Heart left ventricle (tissue), 16 donors: Measurements from ENCODE around the gene CKM. TPM values are rescaled to one million over a fixed set of nuclear protein-coding genes. Genes with fewer than 3 reads are reported as not detected.
A peak's percentile ranks its signal among the peaks of the same experiment; 100 is the strongest.

Source experiments
- ATAC-seq, 4 donors: fragments of 200-7000 bp; cut with Tn5 transposase; one replicate each; pipeline ENCODE4 v1.9.1; 2020 to 2022; ENCODE audit warnings: moderate library complexity in 4 of 4, mild to moderate bottlenecking in 3 of 4, moderate number of reproducible peaks in 1 of 4
- DNase-seq, 5 donors: peaks; one replicate each; pipeline ENCODE4 v3.0.0-alpha.2; 2020
- H3K27ac ChIP-seq, 12 donors: fragments of 200-600 bp; sonication (generic) in 4 of 12; one replicate each; pipeline versions ENCODE4 v1.5.0 to v1.8.0; 2016 to 2022; ENCODE audit warnings: mild to moderate bottlenecking in 2 of 12
- H3K27me3 ChIP-seq, 9 donors: fragments of 200-600 bp; sonication (generic) in 2 of 9; one replicate each; pipeline versions ENCODE4 v1.5.1 to v1.8.0; 2016 to 2022; ENCODE audit warnings: mild to moderate bottlenecking in 3 of 9
- H3K36me3 ChIP-seq, 9 donors: fragments of 200-600 bp; sonication (generic) in 2 of 9; one replicate each; pipeline versions ENCODE4 v1.5.0 to v1.8.0; 2018 to 2022; ENCODE audit warnings: mild to moderate bottlenecking in 2 of 9
- H3K4me1 ChIP-seq, 12 donors: fragments of 200-600 bp; sonication (generic) in 4 of 12; one replicate each; pipeline versions ENCODE4 v1.5.0 to v1.8.0; 2016 to 2022; ENCODE audit warnings: mild to moderate bottlenecking in 3 of 12
- H3K4me3 ChIP-seq, 12 donors: fragments of 200-600 bp; sonication (generic) in 4 of 12; one replicate each; pipeline versions ENCODE4 v1.5.0 to v1.8.0; 2017 to 2022; ENCODE audit warnings: mild to moderate bottlenecking in 9 of 12, moderate library complexity in 4 of 12
- H3K9me3 ChIP-seq, 12 donors: fragments of 200-600 bp; sonication (generic) in 4 of 12; one replicate each; pipeline versions ENCODE4 v1.5.0 to v1.8.0; 2016 to 2022; ENCODE audit warnings: mild to moderate bottlenecking in 1 of 12
- POLR2A ChIP-seq, 2 donors: fragments of 450-650 bp; IDR thresholded peaks; one replicate each; pipeline ENCODE4 v1.6.1; 2017; ENCODE audit warnings: antibody characterized with exemption in 2 of 2, mild to moderate bottlenecking in 2 of 2, moderate library complexity in 2 of 2
- whole genome bisulfite sequencing, 4 donors: extraction: QIAGEN DNeasy Blood & Tissue Kit in 2 of 4; methylation state at CpG; one replicate each; pipeline versions ENCODE4 v1.1.5 to v1.1.7; 2013 to 2018; 5-methylcytosine and 5-hydroxymethylcytosine counted together
- intact Hi-C, 10 donors: fragments of 100-400 bp; cut with DNase I; formaldehyde crosslinking; loops; one replicate each; pipeline versions ENCODE4 v1.11.1 to v1.14.2; 2022
- polyA plus RNA-seq, 2 donors: library from polyadenylated mRNA; stranded (reverse); fragments of 200-250 nt; gene quantifications; one replicate each; pipeline ENCODE4 v1.2.3, GENCODE V29; 2013
- total RNA-seq, 9 donors: library from RNA; depleted of rRNA in 2 of 9; stranded (reverse); fragments of >200 nt in 2 of 9; fragmentation: NEBNext Ultra II Directional in 3 of 9; extraction: Animal tissue kit (Norgen Biotek cat#: 25700) in 3 of 9; gene quantifications; one replicate each; pipeline versions ENCODE4 v1.1.0 to v1.2.4, GENCODE V29; 2016 to 2023
- TF ChIP-seq, protein P1 (sequence below), 12 donors: fragments of 200-600 bp; sonication (generic) in 4 of 12; IDR thresholded peaks; one replicate each; pipeline versions ENCODE4 v1.5.0 to v1.8.0; 2018 to 2022; ENCODE audit warnings: antibody characterized with exemption in 12 of 12, mild to moderate bottlenecking in 5 of 12
- donor health status: ischemic (EF 13 %, LVEDD 7.1; RV severe dilation, severe dysfunction).
- donor health status: healthy with polysubstance abuse.
- donor health status: DM: no; HTN: yes; CAD: no.
- donor health status: DM: no; HTN: no; CAD: no.
- donor health status: ischemic (EF 25% LVEDD 6.9; RV normal size, moderate dysfunction).
- donor health status: ischemic (EF 25% LVEDD 5.7; RV mildly dilated, moderate dysfunction).
- donor health status: healthy.
- donor health status: DM: yes; HTN: yes; CAD: no.
- donor health status: ischemic (EF 35%, LVEDD 5.7; RV mildly dilated, moderate dysfunction).
- donor health status: nonischemic (EF 11% LVEDD 7.7; RV severe dilation, severe dysfunction).
- donor health status: DM: yes; HTN: yes; CAD: no.
- donor health status: PGD.
- donor health status: ischemic (EF 29% LVEDD 5.4; RV normal size, mild dysfunction).
- donor health status: nonischemic (EF 23%, LVEDD 6.1; RV moderate dilation, normal function).

The CKM gene
- total and polyA plus RNA-seq, 11 donors: 1,885 to 11,128 (median 3,786) TPM

DNA sequence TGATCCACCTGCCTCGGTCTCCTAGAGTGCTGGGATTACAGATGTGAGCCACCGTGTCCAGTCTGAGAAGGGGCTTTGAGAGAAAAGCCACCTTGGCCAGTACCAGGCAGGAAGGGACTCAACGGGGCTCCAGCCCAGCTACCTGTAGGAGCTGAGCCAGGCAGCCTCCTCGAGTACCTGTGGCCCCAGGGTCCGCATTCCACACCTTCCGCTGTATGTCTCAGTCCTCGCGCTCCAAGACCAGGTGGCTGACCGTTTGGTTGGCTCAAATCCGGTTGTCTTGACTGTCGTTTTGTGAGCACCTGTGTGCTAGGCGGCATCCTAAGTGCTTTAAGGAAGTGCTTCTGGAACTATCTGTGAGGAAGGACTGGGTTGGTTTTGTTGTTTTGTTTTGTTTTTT, 55.4 kb downstream of the CKM start:
- H3K36me3 ChIP-seq: peaks cover 0 to 67% (median 48%) of the 10 kb centered on the region in 9 donors
- no peak for DNase-seq
- no peak overlapping the region for H3K27ac ChIP-seq
- H3K9me3 ChIP-seq: no peaks in the 10 kb centered on the region
- no peaks in the 10 kb centered on the region for H3K4me1 ChIP-seq
- intact Hi-C loops: no loop called here
- H3K27me3 ChIP-seq: no peaks in the 10 kb centered on the region
- 91 to 95% (median 94%) methylated on average over 10 to 12 of the region's 12 CpGs for WGBS, 4 donors
- H3K4me3 ChIP-seq: no peak overlapping the region
- ATAC-seq: no peak
- no peak for TF ChIP-seq POLR2A (IDR thresholded peaks at IDR 0.05)
- TF ChIP-seq, protein P1, sequence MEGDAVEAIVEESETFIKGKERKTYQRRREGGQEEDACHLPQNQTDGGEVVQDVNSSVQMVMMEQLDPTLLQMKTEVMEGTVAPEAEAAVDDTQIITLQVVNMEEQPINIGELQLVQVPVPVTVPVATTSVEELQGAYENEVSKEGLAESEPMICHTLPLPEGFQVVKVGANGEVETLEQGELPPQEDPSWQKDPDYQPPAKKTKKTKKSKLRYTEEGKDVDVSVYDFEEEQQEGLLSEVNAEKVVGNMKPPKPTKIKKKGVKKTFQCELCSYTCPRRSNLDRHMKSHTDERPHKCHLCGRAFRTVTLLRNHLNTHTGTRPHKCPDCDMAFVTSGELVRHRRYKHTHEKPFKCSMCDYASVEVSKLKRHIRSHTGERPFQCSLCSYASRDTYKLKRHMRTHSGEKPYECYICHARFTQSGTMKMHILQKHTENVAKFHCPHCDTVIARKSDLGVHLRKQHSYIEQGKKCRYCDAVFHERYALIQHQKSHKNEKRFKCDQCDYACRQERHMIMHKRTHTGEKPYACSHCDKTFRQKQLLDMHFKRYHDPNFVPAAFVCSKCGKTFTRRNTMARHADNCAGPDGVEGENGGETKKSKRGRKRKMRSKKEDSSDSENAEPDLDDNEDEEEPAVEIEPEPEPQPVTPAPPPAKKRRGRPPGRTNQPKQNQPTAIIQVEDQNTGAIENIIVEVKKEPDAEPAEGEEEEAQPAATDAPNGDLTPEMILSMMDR (IDR thresholded peaks at IDR 0.05): no peak

DNA sequence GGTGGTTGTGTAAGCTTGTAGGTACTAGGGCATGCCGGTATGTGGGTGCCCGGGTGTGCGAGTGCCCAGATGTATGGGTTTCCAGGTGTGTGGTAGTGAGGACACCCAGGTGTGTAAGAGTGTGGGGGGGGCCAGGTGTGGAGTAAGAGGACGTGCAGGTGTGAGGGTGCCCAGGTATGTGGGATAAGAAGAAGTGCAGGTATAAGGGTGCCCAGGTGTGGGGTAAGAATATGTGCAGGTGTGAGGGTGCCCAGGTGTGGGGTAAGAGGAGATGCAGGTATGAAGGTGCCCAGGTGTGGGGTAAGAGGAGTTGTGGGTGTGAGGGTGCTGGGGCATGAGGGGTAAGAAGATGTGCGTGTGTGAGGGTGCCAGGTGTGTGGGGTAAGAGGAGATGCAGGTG, 57.3 kb downstream of the CKM start:
- no peak for TF ChIP-seq POLR2A (IDR thresholded peaks at IDR 0.05)
- TF ChIP-seq, protein P1 (IDR thresholded peaks at IDR 0.05): no peak
- ATAC-seq: peak in 1 of 4 donors; percentile 11
- no peaks in the 10 kb centered on the region for H3K4me1 ChIP-seq
- intact Hi-C loops: no loop called here
- no peak overlapping the region for H3K4me3 ChIP-seq
- peaks cover 0 to 50% (median 36%) of the 10 kb centered on the region in 9 donors for H3K36me3 ChIP-seq
- no peaks in the 10 kb centered on the region for H3K27me3 ChIP-seq
- no peaks in the 10 kb centered on the region for H3K9me3 ChIP-seq
- WGBS, 4 donors: 94 to 95% (median 94%) methylated on average over 5 of the region's 5 CpGs
- H3K27ac ChIP-seq: no peak overlapping the region
- DNase-seq: no peak

DNA sequence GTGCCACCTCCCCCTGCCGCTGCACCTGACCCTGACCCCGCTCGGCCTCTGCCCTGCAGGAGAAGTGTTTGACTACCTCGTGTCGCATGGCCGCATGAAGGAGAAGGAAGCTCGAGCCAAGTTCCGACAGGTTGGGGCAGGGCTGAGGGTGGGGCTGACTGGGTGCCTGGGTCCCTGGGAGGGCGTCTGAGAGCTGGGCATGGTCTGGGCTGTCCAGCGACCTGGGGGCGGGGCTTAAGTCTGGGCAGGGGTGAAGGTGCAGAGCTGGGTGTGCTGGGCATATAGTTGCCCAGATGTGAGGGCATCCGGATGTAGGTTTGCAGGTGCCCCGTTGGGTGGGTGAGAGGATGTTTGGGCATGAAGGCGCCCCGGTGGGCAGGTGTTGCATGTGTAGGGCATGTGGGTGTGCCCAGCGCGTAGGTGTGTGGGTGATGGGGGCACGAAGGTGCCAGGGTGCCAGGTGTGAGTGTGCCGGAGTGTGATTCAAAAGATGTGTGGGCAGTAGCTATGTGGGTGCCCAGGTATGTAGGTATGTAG, 57.8 kb downstream of the CKM start:
- no peak overlapping the region for H3K4me3 ChIP-seq
- DNase-seq: no peak
- no peaks in the 10 kb centered on the region for H3K4me1 ChIP-seq
- H3K36me3 ChIP-seq: peaks cover 0 to 50% (median 30%) of the 10 kb centered on the region in 9 donors
- H3K9me3 ChIP-seq: no peaks in the 10 kb centered on the region
- H3K27ac ChIP-seq: no peak overlapping the region
- H3K27me3 ChIP-seq: no peaks in the 10 kb centered on the region
- 93 to 96% (median 96%) methylated on average over 19 of the region's 19 CpGs for WGBS, 4 donors
- intact Hi-C loops: no loop called here
- ATAC-seq: peak in 1 of 4 donors; percentile 33
- TF ChIP-seq, protein P1 (IDR thresholded peaks at IDR 0.05): no peak
- no peak for TF ChIP-seq POLR2A (IDR thresholded peaks at IDR 0.05)

DNA sequence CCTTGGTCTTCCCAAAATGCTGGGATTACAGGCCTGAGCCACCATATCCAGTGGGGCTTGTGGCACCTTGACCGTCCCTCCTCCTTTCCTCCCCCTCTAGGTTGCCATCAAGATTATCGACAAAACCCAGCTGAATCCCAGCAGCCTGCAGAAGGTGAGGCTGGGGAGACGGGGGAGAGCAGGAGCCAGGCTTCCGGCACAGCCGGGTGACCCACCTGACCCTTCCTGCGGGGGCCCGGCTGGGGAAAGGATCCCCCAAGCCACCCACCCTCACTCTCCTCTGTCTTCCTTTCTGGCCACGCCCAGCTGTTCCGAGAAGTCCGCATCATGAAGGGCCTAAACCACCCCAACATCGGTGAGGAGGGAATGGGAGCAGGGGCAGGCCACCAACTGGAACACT, 59.7 kb downstream of the CKM start:
- DNase-seq: no peak
- ATAC-seq: no peak
- no peak for TF ChIP-seq POLR2A (IDR thresholded peaks at IDR 0.05)
- TF ChIP-seq, protein P1 (IDR thresholded peaks at IDR 0.05): no peak
- peaks cover 0 to 41% (median 19%) of the 10 kb centered on the region in 9 donors for H3K36me3 ChIP-seq
- WGBS, 4 donors: 89 to 93% (median 91%) methylated on average over 11 of the region's 11 CpGs
- H3K9me3 ChIP-seq: no peaks in the 10 kb centered on the region
- H3K4me3 ChIP-seq: no peak overlapping the region
- H3K4me1 ChIP-seq: no peaks in the 10 kb centered on the region
- no peaks in the 10 kb centered on the region for H3K27me3 ChIP-seq
- intact Hi-C loops: no loop called here
- H3K27ac ChIP-seq: no peak overlapping the region
